NOMO-1 (cell line): ENCODE data around the gene OSR1.

Experiments
- DNase-seq, 2 experiments: peaks; one replicate each; lab custom pipeline; 2025; ENCODE audit not compliant: unreplicated experiment in 2 of 2; lab: John Stamatoyannopoulos, UW

Gene OSR1

DNA sequence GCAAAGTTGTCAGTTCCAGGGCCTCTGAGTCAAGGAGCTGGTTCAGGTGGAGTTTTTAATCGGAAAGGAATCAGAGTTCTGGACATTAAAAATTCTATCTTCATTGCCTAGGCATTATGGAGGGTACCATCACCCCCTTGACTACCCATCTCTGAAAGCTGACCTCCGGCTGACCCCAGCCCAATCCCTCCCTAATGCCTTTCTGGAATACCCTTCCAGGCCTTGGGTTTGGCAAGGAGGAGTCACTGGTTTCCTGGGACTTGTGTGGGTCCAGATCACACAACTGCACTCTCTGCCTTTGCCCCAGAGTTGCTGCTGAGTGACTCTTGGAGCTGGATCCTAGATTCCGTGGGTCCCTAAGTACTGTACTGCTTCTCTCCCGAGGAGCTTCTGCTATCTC, 1.0 kb upstream of the OSR1 start:
- DNase-seq, result no peak

DNA sequence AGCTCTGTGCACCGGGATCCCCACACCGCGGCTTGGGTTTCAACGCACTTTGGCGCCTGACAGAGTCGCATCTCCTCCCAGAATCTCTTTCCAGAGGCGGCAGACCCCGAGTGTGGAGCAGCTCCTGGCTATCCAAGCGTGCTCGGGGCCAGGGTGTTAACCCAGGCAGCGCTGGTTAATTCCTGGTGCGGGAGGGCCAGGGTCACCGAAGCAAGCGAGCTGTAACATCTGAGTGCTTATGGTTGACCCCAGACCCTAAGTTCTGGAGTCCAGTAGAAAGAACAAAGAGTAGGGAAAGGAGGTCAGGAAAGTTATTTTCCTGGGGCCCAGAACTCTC, 566 bp upstream of the OSR1 start:
- DNase-seq, result no peak

- DNase-seq, result no peak
Observed at GRCh38 chr2:19357402-19358241, 801 bp downstream of the OSR1 start.

- no peak for DNase-seq
Observed at GRCh38 chr2:19356545-19357401, 1.6 kb downstream of the OSR1 start.

DNA sequence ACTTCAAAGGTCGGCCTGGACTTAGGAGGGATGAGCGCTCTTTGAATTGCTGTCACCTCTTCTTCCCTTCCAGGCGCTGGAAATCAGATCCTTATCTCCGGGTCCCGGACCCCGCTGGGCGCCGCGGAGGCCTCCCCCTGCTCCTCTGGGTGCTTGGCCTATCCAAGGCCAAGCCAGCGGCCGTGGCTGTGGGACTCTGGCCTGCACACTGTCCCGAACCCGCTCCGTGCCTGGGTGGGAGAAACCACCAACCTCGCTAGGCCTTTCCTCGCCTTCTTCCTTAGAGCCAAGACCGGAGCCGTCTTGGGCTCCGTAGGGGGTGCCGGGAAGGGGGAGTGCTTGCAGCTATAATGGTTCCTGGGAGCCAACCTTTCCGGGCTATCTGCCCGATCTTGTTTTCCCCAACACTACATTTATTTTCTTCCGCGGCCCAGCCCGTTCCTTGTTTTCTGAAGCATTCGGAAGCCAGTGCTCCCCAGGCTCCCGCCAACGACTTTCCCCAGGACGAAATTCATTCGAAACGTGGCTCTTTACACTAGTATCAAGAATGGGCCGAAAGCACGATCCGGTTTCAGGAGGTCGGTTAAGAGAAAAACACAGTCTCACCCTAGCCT, 2.4 kb downstream of the OSR1 start:
- DNase-seq, result no peak

DNA sequence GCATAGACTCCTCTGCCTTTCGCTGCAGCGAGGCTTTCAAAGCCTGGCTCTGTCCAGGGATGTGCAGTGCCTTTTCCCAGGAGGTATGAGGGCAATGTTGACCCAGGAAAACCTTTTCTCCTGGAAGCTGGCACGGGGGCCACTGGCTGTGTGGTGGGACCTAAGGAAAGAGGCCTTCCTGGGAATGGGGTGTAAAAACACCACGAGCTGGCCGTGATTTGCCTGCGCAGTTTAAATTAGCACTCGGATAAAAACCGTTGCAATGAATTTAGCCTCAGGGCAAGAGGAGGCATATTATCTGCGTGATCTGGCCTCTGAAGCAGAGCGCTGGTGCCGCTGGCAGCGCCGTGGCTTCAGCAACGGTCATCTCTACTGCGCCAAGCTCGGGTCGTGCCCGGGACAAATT, 3.0 kb downstream of the OSR1 start:
- no peak for DNase-seq

DNA sequence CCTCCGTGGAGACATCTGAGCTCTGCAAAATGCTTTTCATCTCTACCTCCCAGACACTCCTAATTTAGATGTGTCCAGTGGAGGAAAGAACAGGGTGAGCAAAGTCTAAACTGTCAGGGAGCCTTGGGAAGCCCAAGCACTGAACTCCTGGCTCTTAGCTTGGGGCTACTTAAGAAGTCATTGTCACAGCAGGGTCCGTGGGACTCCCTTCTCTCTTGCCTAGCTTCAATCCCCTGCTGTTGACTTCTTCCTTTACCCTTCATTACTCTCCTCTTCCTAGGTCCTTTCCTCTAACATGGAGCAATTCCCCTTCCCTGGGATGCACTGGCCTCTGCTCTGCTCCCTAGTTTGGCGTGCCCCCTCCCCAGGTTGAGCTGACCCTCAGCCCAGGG, 3.4 kb downstream of the OSR1 start:
- DNase-seq, result no peak

GRCh38 chr2:19353721-19354050, 4.7 kb downstream of the OSR1 start:
- no peak for DNase-seq

- no peak for DNase-seq
Observed at GRCh38 chr2:19352946-19353720, 5.3 kb downstream of the OSR1 start.

DNA sequence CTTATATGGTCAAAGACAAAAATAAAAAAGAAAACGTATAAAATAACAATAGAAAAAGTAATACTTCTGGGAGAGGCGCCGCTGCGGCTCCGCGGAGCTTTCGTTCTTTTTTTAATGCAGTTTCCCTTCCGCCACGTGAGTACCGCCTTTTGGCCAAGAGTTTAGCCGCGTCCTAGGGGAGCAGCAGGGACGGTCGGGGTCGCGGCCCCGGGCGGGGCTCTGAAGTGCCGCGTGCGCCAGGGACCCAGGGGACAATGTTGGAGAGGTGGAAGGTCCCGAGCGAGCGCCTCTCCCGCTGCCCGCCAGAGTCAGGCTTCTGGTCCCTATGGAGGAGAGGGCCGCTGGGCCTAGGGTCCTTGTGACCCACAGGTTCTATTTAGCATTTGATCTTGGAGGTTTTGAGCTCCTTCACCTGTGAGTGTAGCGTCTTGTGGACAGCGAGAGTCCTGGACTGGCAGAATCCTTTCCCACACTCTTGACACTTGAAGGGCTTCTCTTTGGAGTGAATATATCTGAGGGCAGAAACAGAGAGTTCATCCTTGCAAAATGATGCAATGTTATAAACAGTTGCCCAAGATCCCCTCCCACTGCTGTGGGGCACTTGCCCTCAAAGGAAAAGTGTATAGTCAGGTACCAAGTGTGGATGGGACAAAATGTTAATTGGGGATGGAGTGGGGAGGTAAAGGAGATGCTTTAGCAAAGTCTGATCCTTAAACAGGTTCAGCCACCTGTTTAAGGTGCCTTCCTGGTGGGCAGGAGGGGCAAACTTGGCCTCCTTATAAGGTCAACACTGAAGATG, 6.3 kb downstream of the OSR1 start:
- peak in 1 of 2 experiments; percentile 4 for DNase-seq

DNA sequence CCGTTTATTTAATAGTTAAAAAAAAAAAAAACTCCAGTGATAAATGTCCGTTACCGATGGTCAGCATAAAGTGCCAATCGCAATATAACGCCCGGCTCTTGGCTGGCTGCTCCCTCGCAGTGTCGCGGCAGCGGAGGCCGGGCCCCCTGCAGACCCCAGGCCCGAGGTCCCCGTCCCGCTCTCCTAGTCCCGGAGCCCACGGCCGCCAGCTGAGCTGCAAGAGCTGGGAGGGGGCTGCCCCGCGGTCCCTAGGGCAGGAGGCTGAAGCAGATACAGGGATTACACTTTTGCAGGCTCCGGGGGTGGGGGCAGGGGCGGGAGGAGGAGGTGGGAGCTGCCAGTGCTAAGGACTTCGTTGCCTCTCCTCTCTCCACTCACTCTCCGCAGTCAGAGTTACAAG, 6.9 kb downstream of the OSR1 start:
- DNase-seq, result no peak

GRCh38 chr2:19350678-19351401, 7.6 kb downstream of the OSR1 start:
- no peak for DNase-seq

- no peak for DNase-seq
Observed at GRCh38 chr2:19349911-19350677, 8.3 kb downstream of the OSR1 start.

DNA sequence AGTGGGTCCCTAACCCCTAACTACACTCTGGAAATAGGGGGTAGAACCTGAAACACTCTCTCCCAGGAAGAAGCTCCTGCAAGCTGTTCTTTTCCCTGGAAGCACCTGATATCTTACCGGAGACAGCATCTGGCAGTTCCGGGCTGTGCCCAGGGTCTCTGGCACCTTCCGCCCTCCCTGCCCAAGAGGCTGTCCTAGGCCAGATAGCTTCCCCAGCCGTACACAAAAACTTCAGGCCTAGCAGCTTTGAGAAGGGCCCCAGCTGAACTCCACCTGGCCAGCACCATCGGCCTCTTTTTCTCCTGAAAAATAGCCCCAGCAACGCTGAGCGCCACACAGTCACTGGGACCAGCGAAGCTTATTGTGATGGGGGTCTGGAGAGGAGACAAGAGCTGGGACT, 9.7 kb downstream of the OSR1 start:
- no peak for DNase-seq

DNA sequence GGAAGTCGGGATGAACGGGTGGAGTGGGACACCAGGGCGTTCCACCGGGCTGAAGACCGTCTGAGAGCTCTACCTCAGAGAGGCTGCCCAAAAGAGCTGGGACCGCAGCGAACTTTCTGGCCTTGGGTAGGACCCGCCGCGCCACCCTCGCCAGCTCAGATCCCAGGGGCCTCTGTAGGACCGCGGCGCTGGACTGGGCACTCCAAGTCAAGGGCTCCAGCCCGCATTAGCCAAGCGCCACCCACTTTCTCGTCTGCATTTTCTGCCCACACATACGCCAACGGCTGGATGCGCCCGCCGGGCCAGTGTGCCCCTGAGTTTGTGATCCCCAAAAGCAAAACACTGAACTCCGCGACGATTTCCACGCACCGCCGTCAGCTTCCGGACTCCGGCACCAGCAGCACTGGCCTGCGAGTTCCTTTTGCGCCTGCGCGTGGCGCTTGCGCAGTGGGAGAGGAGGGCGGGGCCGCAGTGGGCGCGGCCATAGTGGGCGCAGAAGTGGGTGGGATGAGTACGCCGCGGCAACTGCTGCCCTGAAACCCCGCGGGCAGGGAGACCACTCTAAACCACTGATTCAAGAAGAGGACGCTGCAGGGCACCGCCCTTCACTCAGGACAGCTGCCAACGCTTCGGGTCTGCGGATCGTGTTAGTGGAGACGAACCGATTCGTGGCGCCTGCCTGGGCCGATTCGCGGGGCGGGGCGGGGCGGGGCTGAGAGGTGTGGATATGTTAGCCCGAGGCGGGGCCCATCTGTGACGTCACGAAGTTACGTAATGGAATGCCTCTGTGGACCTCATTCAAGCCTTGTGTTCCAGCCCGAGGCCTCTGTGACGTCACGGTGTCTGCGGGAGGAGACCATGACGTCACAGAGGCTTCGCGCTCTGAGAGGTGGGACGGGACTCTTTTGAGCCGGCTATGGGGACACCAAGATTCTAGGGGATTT, 10.5 kb downstream of the OSR1 start:
- DNase-seq, result peak; percentile 74 to 89

DNA sequence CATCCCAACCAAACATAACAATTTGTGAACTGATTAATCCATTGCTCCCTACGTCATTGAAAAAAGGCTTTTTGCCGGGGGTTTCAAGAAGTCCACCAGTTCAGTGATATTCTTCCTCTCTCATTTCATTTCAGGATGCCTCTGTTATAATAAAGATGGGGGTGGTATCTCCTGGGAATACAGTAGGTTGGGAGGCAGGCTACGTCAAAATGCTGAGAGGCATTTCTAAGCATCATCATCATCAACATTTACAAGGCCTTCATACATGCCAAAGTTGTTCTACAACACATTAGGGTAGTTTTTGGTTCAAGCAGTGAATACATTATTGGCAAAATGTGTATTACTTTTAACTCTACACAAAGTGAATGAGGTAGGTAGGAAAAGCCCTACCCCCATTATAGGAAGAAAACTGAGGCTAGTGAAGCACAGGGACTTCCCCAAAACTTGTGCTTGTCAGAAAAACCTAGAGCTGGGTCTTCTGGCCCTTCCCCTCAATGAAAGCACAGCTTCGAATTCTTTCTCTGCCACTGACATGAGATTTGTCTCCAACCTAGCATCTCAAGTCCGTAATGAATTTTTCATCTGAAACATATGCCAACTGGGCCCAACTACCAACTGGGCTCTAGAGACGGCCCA, 11.3 kb downstream of the OSR1 start:
- peak; percentile 28 to 40 for DNase-seq

DNA sequence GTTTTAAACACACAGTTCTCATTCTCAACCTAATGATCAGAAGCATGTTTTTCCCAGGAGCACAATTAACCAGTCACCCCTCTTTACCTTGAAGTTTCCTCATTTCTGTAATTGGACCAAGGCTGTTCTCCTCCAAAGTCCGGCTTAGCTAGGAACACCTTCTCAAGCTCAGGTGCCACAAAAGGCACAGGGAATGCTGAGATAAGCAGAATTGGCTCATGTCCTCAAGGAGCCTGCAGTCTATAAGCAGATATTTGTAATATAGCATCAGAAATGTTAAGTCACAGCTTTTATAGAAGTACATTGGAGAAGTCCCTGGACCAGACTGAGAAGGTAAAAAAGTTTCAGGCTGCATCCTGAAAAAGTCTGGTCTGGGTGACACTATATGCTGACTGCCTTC, 20.7 kb downstream of the OSR1 start:
- no peak for DNase-seq
